ENCODE measurements around the gene CYTIP.

GRCh38 chr2:157460897-157461296 lies 17.0 kb upstream of the CYTIP start:
- TF ChIP-seq FOXK2 (IDR thresholded peaks at IDR 0.05) (no peak), FOXM1 (IDR thresholded peaks at IDR 0.05; ENCODE audit: borderline replicate concordance) (no peak), HDGF (IDR thresholded peaks at IDR 0.05; ENCODE audit: borderline replicate concordance) (no peak), NFRKB (IDR thresholded peaks at IDR 0.05) (no peak), BHLHE40 (IDR thresholded peaks at IDR 0.05; ENCODE audit: borderline replicate concordance) (no peak), ELF4 (IDR thresholded peaks at IDR 0.05) (no peak), ZNF384 (IDR thresholded peaks at IDR 0.05) (no peak), SUZ12 (IDR thresholded peaks at IDR 0.05) (no peak), LEF1 (IDR thresholded peaks at IDR 0.05; ENCODE audit: borderline replicate concordance) (no peak), CTBP1 (IDR thresholded peaks at IDR 0.05; ENCODE audit: borderline replicate concordance) (no peak), TARDBP (IDR thresholded peaks at IDR 0.05) (no peak), L3MBTL2 (conservative IDR thresholded peaks at IDR 0.05) (no peak), FOXA1 (IDR thresholded peaks at IDR 0.05) (no peak), SP1 (IDR thresholded peaks at IDR 0.05) (no peak)

Measured in HEK293T (cell line).